Kidney glomerular epithelial cell (primary cell): Measurements from ENCODE around the gene OR5W2.
"Not testable (repeated sequence)": the region's sequence is repeated elsewhere in the genome, so short reads cannot be mapped to it uniquely, and the experiment has no call there.

Source experiments
- DNase-seq: peaks from one replicate; lab custom pipeline; 2025; lab: John Stamatoyannopoulos, UW

Gene OR5W2

DNA sequence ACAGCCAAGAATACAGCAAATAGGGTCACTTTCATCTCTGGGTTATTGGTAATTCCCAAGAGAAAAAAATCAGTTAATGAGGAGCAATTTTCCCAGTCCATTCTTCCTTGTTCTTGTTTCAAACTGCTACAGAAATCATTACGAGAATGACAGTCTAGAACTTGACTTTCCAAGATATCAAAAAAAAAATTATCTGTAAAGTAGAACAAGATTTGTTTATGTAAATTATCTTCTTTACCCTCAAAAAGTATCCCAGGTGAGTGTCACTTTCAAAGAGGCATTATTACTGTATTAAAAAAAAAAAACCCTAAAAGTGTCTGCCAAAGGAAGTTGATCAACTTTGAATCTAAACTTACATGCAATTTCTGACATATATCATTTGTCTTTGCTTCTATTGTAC is at the start of gene OR5W2:
OR5W2 (minus strand) TSS at position 101 of the 400 bp plus-strand sequence; CDS start at position 101, 0 bp downstream.
- no peak for DNase-seq

DNA sequence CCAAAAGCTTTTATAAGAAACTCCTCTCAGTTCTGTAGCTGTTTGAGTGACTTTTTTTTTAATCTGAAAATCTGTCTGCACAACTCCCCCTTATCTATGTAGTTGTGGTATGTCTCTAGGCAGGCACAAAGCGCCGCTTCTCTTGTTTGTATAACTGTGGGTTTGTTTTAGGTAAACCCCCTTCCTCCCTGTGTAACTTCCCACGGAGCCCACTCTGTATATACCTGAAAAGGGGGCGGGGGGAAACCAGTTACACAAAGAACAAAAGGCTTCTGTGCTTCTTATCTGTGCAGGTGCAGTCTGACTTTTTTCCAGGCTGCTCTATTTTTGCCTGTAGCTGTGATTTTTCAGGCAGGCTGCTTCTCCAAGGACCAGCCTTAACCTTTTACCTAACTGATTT is 42.1 kb upstream of the OR5W2 start:
- DNase-seq: no peak

DNA sequence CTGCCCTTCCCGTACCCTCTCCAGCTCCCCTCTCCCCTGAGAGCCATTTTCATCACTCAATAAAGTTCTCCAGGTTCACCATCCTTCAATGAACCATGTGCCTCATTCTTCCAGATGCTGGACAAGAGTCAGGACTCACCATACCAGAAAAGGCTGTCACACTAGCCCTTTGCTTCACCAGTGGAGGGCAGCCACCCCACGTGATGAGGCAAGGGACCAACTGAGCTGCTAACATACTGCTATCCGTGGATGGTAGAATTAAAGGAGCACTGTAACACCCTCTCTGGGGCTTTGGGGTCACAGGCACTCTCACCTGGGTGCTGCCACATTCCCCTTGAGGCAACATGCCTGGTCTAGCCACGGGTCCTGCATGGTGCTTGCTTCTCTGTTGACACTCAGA is 34.9 kb upstream of the OR5W2 start:
- no peak for DNase-seq

DNA sequence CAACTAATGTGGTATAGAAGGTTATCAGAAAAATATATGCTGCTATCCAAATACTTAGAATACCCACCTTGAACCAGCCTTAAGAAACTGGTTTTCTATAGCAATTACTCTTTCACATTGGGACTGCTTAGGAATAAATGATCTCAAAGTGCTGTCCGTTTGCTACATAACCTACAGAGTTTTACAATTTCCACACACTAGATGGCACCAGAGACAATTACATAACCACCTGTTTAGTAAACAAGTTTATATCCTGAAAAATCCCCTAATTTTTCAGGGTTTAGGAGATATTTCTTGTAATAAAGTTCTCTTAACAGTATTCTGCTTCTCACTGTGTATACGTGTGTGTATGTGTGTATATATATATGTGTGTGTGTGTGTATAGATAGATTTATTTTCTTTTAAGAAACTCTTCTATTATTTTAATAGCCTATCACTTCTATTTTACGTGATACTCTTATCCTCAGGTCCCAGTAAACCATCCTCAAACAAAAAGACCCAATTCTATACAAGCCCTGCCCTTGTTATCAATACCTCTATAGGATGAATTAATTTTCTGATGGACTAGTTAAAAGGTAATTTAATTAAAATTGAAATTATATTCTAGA is 28.5 kb upstream of the OR5W2 start:
- DNase-seq: peak; percentile 42

DNA sequence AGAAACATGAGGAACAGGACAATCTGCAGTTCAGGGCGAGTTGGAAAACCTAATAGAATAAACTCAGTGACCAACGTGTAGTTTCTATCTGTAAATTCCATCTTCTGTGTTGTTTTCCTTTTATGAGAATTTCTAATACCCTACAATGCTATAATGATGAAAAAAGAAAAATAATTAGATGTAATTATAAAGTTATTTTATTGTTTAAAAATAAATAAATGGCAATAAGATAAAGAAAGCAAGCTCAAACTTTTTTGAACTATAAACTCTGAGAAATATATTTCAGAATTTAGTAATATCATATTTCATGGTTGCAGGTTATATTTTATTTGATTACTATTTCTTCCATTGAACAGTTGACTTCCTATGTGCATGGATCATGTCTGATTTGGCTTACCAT is 21.9 kb upstream of the OR5W2 start, which contains the start of gene OR5I1:
OR5I1 (minus strand) TSS at position 101 of the 400 bp plus-strand sequence; CDS start at position 101, 0 bp downstream.
- DNase-seq: no peak

DNA sequence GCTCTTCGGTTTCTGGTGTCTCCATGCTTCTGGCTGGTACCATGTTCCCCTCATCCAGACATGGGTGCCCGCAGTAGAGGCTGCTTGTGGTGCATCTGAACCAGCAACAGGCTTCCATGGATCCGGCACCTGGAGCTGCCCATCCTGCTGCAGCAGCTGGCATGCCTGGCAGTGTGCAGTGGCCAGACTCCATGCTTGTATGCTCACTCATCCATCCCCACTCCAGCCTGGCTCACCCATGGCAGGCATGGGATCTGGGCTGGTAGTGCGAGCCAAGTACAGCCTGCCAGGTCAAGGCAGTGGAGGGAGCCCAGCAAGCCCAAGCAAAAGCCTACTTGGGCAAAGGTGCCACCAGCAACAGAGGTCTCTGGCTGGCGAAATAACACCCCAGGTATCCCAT is 6.2 kb upstream of the OR5W2 start:
- no peak for DNase-seq

DNA sequence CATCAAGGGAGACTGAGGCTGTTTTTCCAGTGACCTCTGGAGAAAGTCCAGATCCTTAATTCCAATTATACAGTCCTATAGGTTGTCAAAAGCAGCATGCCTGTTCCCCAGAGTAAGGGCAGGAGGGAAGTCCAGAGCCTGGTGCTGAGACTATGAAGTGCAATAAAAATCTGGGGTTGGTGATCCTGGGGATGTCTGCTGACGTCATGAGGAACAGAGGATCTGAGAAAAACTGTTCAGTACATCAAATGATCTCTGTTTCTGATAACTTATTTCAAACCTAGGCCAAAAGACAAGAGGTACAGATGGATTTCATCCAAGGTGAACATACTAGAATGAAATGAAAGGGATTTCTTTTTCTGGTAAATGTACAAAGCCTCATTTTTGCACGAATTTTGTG is 12.1 kb downstream of the OR5W2 start:
- no peak for DNase-seq

DNA sequence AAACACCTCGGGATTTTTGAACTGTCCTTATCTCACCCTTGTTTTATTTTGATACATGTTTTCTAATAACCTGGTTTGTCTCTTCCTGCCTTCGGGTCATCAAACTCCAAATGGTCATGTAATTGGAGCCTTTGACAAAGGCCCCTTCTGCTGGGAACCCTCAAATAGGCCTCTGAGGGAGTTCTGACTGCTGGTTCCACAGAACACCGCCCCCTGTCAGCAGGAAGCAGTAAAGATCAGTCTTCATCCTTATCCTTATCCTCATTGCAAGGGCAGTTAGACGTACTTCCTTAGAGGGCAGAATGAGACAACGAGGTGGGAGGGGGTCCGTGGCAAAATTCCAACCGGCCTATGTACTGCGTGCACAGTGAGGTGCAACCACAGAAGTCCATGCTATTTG is 19.2 kb downstream of the OR5W2 start:
- no peak for DNase-seq

DNA sequence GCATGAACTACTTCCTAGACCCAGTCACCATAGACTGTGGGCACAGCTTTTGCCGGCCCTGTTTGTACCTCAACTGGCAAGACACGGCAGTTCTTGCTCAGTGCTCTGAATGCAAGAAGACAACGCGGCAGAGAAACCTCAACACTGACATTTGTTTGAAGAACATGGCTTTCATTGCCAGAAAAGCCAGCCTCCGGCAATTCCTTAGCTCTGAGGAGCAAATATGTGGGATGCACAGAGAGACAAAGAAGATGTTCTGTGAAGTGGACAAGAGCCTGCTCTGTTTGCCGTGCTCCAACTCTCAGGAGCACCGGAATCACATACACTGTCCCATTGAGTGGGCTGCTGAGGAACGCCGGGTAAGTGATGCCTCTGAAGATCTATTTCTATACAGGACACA is 28.9 kb downstream of the OR5W2 start:
- not testable (repeated sequence) for DNase-seq

DNA sequence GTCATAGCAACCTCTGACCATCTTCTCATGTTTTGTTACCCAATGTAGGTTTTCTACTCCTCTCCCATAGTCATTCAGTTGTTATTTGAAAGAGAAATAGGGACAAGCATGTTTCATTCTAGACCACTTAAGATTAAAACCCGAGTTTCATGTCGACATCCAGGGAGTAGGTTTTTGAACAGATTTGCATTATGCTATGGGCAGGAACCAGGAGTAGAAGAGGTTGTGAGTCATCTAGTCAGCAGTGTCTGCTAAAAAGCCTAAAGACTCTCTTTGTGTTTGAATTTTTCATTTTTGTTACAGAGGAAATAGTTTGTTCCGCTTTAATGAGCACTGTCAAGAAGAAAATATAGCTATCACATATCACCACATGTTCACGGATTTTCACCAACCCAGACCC is 29.4 kb downstream of the OR5W2 start:
- not testable (repeated sequence) for DNase-seq

DNA sequence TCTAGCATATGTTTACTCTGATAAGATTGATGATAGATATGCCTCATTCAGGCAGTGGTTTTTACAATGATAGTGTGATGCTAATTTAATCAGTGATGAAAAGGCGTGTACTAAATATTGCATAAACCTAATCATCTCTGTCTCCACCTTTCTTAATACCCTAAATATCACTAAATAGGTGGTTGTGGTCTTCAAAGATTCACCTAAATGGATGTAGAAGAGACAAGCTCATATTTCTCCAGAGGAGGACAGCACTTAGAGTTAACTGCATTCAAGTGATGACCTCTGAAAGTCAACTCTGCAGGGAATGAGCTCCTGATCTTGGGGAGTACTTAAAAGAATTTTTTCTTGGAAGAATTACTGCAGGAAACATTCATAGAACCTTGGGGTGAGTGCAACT is 31.4 kb downstream of the OR5W2 start, which contains the start of gene TRIM51:
TRIM51 (plus strand) TSS at position 301 of the 400 bp plus-strand sequence. CDS start 2,132 bp downstream, outside the sequence.
- not testable (repeated sequence) for DNase-seq

DNA sequence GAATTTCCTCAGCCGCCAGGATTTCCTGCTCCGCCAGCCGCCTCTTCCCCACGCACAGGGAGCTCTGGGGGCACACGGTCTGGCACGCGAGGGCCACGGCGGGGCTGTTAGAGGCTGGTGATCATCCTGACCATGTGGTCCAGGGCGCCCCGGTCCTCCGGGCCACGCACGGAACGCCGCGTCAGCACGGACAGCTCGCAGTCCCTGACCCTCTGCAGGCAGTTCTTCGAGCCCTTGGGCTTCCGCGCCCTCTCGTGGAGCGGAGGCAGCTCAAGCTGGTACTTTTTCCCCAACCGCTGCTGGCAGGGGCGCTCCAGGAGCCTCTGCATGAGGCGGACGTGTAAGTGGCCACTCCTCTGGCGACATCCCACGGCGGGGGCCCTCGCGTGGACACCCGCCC is 41.2 kb downstream of the OR5W2 start:
- not testable (repeated sequence) for DNase-seq

DNA sequence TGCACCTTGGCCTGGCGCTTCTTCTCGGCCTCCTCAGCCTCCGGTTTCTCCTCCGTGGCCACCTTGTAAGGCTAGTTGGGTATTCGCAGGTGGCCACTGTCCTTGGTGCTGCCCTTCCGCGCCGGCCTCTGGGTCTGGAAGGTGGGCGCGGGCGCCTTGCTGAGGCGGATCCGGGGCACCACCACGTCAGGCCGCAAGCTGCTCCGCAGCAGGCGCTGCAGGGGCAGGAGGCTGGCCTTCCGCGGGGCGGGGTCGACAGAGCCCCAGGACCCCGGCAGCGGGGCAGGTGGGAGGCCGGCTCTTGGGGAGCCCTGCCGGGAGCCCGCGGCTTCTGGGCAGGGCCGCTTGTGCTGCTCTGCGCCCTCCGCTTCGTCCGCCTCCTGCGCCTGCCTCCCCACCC is 41.7 kb downstream of the OR5W2 start:
- DNase-seq: not testable (repeated sequence)

DNA sequence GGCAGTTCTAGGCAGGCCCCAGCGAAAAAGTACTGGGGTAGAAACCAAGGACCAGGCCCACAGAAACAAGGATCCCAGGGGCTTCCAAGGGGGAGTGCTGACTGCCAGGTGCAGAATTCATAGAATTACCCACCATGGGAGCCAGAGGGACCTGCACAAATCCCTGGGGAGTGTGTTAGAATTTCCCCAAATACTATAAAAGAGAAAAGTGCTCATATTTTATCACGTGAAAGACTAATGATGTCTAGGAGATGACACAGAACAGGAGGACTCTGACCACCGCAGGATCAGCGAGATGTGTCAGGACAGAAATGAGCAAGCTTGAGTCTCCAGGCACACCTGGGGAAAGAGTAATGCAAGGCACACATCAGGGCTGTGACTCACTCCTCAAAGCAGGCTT is 47.0 kb downstream of the OR5W2 start:
- not testable (repeated sequence) for DNase-seq
